ENCODE results near the gene NPTN.
A peak's percentile ranks its signal among the peaks of the same experiment; 100 is the strongest.
"Not testable (repeated sequence)": the region's sequence is repeated elsewhere in the genome, so short reads cannot be mapped to it uniquely, and the experiment has no call there.

Gene NPTN

DNA sequence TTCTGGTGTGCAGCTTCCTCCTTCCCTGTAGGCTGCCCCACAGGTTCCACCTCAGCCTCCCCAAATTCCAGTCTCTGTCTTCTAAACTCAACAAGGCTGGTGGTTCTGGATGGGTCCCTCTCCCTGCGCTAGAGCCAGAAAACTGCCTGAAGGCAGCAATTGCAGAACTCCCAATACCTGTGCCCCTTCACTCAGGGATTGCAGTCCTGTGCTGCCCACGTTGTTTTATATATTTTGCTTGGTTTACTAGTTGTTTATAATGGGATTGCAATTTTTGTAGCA lies 14.8 kb upstream of the NPTN start:
- DNase-seq (ENCODE audit: low read depth), result no peak
- TF ChIP-seq, protein P1, sequence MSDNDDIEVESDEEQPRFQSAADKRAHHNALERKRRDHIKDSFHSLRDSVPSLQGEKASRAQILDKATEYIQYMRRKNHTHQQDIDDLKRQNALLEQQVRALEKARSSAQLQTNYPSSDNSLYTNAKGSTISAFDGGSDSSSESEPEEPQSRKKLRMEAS (IDR thresholded peaks at IDR 0.05; ENCODE audit: low read depth, low read length), result no peak
- TF ChIP-seq POLR2A (IDR thresholded peaks at IDR 0.05; ENCODE audit: extremely low read depth, insufficient read length) (no peak), MYC (IDR thresholded peaks at IDR 0.05; ENCODE audit: low read depth, low read length) (no peak)
- no peak overlapping the region for H3K4me3 ChIP-seq (ENCODE audit: low read depth, low read length)

DNA sequence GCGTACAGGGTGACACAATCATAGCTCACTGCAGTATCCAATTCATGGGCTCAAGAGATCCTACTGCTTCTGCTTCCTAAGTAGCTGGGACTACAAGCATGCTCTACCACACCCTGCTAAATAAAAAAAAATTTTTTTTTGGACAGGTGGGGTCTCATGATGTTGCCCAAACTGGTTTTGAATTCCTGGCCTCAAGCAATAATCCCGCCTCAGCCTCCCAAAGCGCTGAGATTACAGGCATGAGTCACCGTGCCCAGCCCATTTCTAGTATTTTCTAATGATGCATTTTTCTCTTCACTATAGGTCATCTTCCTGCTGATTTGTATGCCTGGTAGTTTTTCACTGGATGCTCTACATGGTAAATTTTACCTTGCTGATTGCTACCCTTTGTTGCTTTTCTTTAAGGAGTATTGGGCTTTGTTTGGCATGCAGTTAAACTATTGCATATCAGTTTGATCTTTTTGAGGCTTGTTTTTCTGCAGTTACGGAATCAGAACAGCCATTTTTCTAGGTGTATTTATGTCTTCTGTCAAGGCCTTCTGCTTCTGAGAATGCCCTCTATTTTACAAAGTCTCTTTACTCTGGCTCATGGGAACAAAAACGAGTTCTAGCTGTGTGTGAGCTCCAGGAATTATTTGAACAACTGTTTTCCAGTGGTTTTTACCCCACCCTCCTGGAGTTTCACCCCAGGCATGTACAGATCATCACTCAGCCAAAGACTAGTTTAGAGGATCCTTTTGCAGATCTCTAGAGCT lies 14.2 kb upstream of the NPTN start:
- no peak for DNase-seq (ENCODE audit: low read depth)
- TF ChIP-seq MYC (IDR thresholded peaks at IDR 0.05; ENCODE audit: low read depth, low read length) (no peak), POLR2A (IDR thresholded peaks at IDR 0.05; ENCODE audit: extremely low read depth, insufficient read length) (no peak)
- TF ChIP-seq, protein P2, sequence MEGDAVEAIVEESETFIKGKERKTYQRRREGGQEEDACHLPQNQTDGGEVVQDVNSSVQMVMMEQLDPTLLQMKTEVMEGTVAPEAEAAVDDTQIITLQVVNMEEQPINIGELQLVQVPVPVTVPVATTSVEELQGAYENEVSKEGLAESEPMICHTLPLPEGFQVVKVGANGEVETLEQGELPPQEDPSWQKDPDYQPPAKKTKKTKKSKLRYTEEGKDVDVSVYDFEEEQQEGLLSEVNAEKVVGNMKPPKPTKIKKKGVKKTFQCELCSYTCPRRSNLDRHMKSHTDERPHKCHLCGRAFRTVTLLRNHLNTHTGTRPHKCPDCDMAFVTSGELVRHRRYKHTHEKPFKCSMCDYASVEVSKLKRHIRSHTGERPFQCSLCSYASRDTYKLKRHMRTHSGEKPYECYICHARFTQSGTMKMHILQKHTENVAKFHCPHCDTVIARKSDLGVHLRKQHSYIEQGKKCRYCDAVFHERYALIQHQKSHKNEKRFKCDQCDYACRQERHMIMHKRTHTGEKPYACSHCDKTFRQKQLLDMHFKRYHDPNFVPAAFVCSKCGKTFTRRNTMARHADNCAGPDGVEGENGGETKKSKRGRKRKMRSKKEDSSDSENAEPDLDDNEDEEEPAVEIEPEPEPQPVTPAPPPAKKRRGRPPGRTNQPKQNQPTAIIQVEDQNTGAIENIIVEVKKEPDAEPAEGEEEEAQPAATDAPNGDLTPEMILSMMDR (IDR thresholded peaks at IDR 0.05; ENCODE audit: low read depth, low read length), result no peak
- TF ChIP-seq, protein P1 (IDR thresholded peaks at IDR 0.05; ENCODE audit: low read depth, low read length), result no peak
- H3K4me3 ChIP-seq (ENCODE audit: low read depth, low read length), result no peak overlapping the region

DNA sequence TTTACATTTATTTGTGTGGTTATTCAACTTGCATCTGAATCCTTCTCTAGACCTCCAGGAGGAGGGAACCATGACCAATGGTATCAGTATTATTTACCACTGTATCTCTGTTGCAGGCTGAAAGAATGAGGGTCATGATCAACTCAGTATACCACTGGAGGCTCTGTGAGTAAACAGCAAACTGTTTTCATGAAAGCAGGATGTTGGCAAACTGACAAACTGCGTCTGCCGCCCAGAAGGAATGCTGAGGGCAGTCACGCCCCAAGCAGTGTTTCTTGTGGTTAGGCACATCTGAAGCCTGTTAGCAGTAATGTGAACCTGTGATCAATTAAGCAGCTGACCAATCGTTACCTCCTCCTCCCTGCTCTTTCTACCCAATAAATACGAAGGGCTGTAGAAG lies 6.3 kb upstream of the NPTN start:
- not testable (repeated sequence) for DNase-seq (ENCODE audit: low read depth)

DNA sequence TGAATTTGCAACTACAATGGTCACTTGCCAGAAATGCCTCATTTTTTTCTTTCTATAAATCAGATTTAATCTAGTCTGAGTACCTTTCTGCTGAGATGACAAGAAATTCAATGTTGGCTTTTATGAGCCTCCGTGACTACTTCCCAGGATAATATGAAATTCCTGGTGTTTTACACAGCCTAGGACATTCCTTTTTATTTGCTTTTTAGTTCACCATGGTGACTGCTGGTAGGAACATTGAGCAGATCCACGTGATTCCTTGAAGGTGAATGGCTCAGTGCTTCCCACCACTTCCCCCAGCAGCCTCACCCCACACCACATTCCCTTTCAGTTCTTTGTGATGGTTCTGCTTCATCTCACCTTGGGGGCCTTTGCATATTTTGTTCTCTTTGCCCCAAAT lies 4.3 kb upstream of the NPTN start:
- DNase-seq (ENCODE audit: low read depth), result no peak
- no peak overlapping the region for H3K4me3 ChIP-seq (ENCODE audit: low read depth, low read length)
- TF ChIP-seq, protein P2 (IDR thresholded peaks at IDR 0.05; ENCODE audit: low read depth, low read length), result no peak
- TF ChIP-seq POLR2A (IDR thresholded peaks at IDR 0.05; ENCODE audit: extremely low read depth, insufficient read length) (no peak), MYC (IDR thresholded peaks at IDR 0.05; ENCODE audit: low read depth, low read length) (no peak)
- TF ChIP-seq, protein P1 (IDR thresholded peaks at IDR 0.05; ENCODE audit: low read depth, low read length), result no peak

More for the DNA sequence above, 6.3 kb upstream of the NPTN start:
- H3K4me3 ChIP-seq (ENCODE audit: low read depth, low read length), result not testable (repeated sequence)

DNA sequence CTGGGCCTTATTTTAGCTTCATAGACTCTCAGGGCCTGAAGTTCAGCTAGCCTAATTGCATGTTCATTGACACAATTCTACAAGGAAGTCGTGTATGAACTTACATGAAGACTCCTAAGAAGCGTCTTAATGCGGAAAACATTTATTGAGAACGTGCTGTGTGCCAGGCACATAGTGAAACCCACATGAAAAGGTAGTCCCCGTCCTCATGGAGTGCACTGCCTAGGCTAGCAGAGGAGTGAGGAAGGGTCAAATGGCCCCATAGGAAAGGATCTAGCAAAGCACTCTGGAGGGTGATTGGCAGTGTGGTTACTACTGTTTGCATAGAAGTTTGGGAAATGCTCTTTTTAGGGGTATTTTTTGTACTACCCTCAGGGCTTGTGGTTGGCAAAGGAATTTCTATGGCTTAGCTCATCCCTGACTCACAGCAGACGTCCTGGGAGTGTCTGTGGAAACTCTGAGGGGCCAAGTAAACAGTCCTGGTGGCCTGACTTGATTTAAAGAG lies 854 bp upstream of the NPTN start:
- DNase-seq (ENCODE audit: low read depth), result peak; percentile 14
- H3K4me3 ChIP-seq (ENCODE audit: low read depth, low read length), result peak overlapping the region; percentile 49
- TF ChIP-seq, protein P2 (IDR thresholded peaks at IDR 0.05; ENCODE audit: low read depth, low read length), result no peak
- TF ChIP-seq MYC (IDR thresholded peaks at IDR 0.05; ENCODE audit: low read depth, low read length), result no peak
- TF ChIP-seq, protein P1 (IDR thresholded peaks at IDR 0.05; ENCODE audit: low read depth, low read length), result no peak
- TF ChIP-seq POLR2A (IDR thresholded peaks at IDR 0.05; ENCODE audit: extremely low read depth, insufficient read length), result no peak

DNA sequence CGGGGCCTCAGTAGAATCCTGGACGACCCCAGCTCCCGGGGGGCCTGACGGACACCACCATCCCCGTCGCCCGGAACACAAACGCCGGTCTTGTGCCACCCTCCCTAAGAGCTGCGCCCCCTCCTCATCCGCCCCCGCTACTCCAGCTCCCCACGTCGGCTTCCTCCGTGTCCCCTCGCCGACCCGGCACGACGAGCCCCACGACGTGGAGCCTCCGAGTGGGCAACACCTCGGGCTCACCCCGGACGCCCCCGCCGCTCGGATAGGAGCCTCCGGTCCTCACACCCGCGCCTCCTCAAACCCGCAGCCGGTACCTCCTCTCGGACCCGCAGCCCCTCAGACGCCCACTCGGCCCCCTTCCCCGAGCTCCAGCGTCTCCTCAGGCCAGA lies 525 bp downstream of the NPTN start:
- H3K4me3 ChIP-seq (ENCODE audit: low read depth, low read length), result peak overlapping the region; percentile 79
- peak; percentile 24 for DNase-seq (ENCODE audit: low read depth)
- TF ChIP-seq, protein P2 (IDR thresholded peaks at IDR 0.05; ENCODE audit: low read depth, low read length), result no peak
- no peak for TF ChIP-seq MYC (IDR thresholded peaks at IDR 0.05; ENCODE audit: low read depth, low read length)
- no peak for TF ChIP-seq POLR2A (IDR thresholded peaks at IDR 0.05; ENCODE audit: extremely low read depth, insufficient read length)
- TF ChIP-seq, protein P1 (IDR thresholded peaks at IDR 0.05; ENCODE audit: low read depth, low read length), result no peak

Measured in NB4 (cell line).